SKM-1 (cell line): ENCODE data around the gene GPRASP2.
"Not testable (repeated sequence)": the region's sequence is repeated elsewhere in the genome, so short reads cannot be mapped to it uniquely, and the experiment has no call there.

Source experiments
- DNase-seq: peaks from one replicate; lab custom pipeline; 2025; ENCODE audit not compliant: unreplicated experiment; lab: John Stamatoyannopoulos, UW

The GPRASP2 gene

GRCh38 chrX:102712216-102712966 lies at the start of gene GPRASP2:
Gene GPRASP2 (plus strand): TSS chrX:102712448. CDS start chrX:102714870, 2,422 bp downstream.
- DNase-seq, result no peak

GRCh38 chrX:102663820-102664219 lies 48.4 kb upstream of the GPRASP2 start:
- not testable (repeated sequence) for DNase-seq

GRCh38 chrX:102667034-102667433 lies 45.2 kb upstream of the GPRASP2 start:
- not testable (repeated sequence) for DNase-seq

- DNase-seq, result no peak
These were observed 42.7 kb upstream of the GPRASP2 start for GRCh38 chrX:102669526-102669925.

- DNase-seq, result no peak
These were observed 39.4 kb upstream of the GPRASP2 start for GRCh38 chrX:102672856-102673255.

- not testable (repeated sequence) for DNase-seq
These were observed 34.8 kb upstream of the GPRASP2 start for GRCh38 chrX:102677479-102677878.

- no peak for DNase-seq
These were observed 27.3 kb upstream of the GPRASP2 start for GRCh38 chrX:102684772-102685520.

GRCh38 chrX:102694749-102695148 lies 17.5 kb upstream of the GPRASP2 start:
- DNase-seq, result no peak

GRCh38 chrX:102696306-102696705 lies 15.9 kb upstream of the GPRASP2 start:
- no peak for DNase-seq

GRCh38 chrX:102697494-102697893 lies 14.8 kb upstream of the GPRASP2 start:
- DNase-seq, result no peak

- DNase-seq, result no peak
These were observed 3.3 kb upstream of the GPRASP2 start for GRCh38 chrX:102708900-102709299.

GRCh38 chrX:102711872-102712215 lies 404 bp upstream of the GPRASP2 start:
- DNase-seq, result no peak

- DNase-seq, result no peak
These were observed 855 bp downstream of the GPRASP2 start for GRCh38 chrX:102712981-102713625.

- DNase-seq, result no peak
These were observed 2.7 kb downstream of the GPRASP2 start for GRCh38 chrX:102714994-102715393.

GRCh38 chrX:102715967-102716366 lies 3.7 kb downstream of the GPRASP2 start:
- no peak for DNase-seq

GRCh38 chrX:102720237-102721168 lies 8.3 kb downstream of the GPRASP2 start, which contains the start of gene GPRASP3:
Gene GPRASP3 (plus strand): TSS chrX:102720743. CDS start chrX:102748996, 28,253 bp downstream.
- DNase-seq, result no peak

GRCh38 chrX:102721169-102721506 lies 8.9 kb downstream of the GPRASP2 start:
- DNase-seq, result not testable (repeated sequence)

- no peak for DNase-seq
These were observed 11.2 kb downstream of the GPRASP2 start for GRCh38 chrX:102723456-102723855.

- DNase-seq, result no peak
These were observed 15.5 kb downstream of the GPRASP2 start for GRCh38 chrX:102727761-102728160.

- DNase-seq, result no peak
These were observed 16.4 kb downstream of the GPRASP2 start for GRCh38 chrX:102728646-102729045.

- no peak for DNase-seq
These were observed 27.4 kb downstream of the GPRASP2 start for GRCh38 chrX:102739657-102740056.
